Measurements from ENCODE around the gene UROC1.

- TF ChIP-seq CTCF (conservative IDR thresholded peaks at IDR 0.05; ENCODE audit: low read depth, low read length) (no peak), EZH2 (IDR thresholded peaks at IDR 0.05; ENCODE audit: borderline replicate concordance, low read depth, low read length, poor library complexity, severe bottlenecking) (no peak)
These were observed 49.3 kb downstream of the UROC1 start for GRCh38 chr3:126468028-126468891.
